ENCODE measurements around the gene ZNF662. TPM values are rescaled to one million over a fixed set of nuclear protein-coding genes. Genes with fewer than 3 reads are reported as not detected.

ZNF662 gene
- total RNA-seq, 1 donor from 2014 or later: 7.7 TPM

GRCh38 chr3:42891042-42891441 is 14.9 kb upstream of the ZNF662 start:
- intact Hi-C loops (cut with DNase I): no loop called here
- Histone ChIP-seq H3K36me3 (no peaks in the 10 kb centered on the region), H3K4me1 (no peaks in the 10 kb centered on the region), H3K9me3 (no peaks in the 10 kb centered on the region), H3K27ac (no peak overlapping the region), H3K27me3 (no peaks in the 10 kb centered on the region), H3K4me3 (no peak overlapping the region)
- DNase-seq (ENCODE audit: low spot score in 2 of 2): no peak
- TF ChIP-seq, protein P1, sequence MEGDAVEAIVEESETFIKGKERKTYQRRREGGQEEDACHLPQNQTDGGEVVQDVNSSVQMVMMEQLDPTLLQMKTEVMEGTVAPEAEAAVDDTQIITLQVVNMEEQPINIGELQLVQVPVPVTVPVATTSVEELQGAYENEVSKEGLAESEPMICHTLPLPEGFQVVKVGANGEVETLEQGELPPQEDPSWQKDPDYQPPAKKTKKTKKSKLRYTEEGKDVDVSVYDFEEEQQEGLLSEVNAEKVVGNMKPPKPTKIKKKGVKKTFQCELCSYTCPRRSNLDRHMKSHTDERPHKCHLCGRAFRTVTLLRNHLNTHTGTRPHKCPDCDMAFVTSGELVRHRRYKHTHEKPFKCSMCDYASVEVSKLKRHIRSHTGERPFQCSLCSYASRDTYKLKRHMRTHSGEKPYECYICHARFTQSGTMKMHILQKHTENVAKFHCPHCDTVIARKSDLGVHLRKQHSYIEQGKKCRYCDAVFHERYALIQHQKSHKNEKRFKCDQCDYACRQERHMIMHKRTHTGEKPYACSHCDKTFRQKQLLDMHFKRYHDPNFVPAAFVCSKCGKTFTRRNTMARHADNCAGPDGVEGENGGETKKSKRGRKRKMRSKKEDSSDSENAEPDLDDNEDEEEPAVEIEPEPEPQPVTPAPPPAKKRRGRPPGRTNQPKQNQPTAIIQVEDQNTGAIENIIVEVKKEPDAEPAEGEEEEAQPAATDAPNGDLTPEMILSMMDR (IDR thresholded peaks at IDR 0.05): no peak

DNA sequence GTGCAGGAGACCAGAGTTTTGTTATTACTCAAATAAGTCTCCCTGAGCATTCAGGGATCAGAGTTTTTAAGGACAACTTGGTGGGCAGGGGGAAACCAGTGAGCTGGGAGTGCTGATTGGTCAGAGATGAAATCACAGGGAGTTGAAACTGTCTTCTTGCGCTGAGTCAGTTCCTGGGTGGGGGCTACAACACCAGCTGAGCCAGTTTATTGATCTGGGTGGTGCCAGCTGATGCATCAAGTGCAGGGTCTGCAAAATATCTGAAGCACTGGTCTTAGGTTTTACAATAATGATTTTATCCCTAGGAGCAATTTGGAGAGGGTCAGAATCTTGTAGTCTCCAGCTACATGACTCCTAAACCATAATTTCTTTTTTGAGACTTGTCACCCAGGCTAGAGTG is 13.8 kb upstream of the ZNF662 start:
- H3K4me1 ChIP-seq: no peaks in the 10 kb centered on the region
- H3K9me3 ChIP-seq: no peaks in the 10 kb centered on the region
- H3K27ac ChIP-seq: no peak overlapping the region
- H3K4me3 ChIP-seq: no peak overlapping the region
- H3K27me3 ChIP-seq: no peaks in the 10 kb centered on the region
- intact Hi-C loops (cut with DNase I): no loop called here
- TF ChIP-seq, protein P1 (IDR thresholded peaks at IDR 0.05): no peak
- no peaks in the 10 kb centered on the region for H3K36me3 ChIP-seq
- DNase-seq (ENCODE audit: low spot score in 2 of 2): no peak

GRCh38 chr3:42892807-42893206 is 13.1 kb upstream of the ZNF662 start:
- Histone ChIP-seq H3K36me3 (no peaks in the 10 kb centered on the region), H3K4me1 (no peaks in the 10 kb centered on the region), H3K27me3 (no peaks in the 10 kb centered on the region), H3K4me3 (no peak overlapping the region), H3K27ac (no peak overlapping the region), H3K9me3 (no peaks in the 10 kb centered on the region)
- DNase-seq (ENCODE audit: low spot score in 2 of 2): no peak
- intact Hi-C loops (cut with DNase I): no loop called here
- TF ChIP-seq, protein P1 (IDR thresholded peaks at IDR 0.05): no peak

- no peak overlapping the region for H3K27ac ChIP-seq
- H3K27me3 ChIP-seq: no peaks in the 10 kb centered on the region
- DNase-seq (ENCODE audit: low spot score in 2 of 2): no peak
- H3K9me3 ChIP-seq: no peaks in the 10 kb centered on the region
- H3K4me3 ChIP-seq: no peak overlapping the region
- TF ChIP-seq, protein P1 (IDR thresholded peaks at IDR 0.05): no peak
- H3K4me1 ChIP-seq: no peaks in the 10 kb centered on the region
- no peaks in the 10 kb centered on the region for H3K36me3 ChIP-seq
- intact Hi-C loops (cut with DNase I): no loop called here
Measured at GRCh38 chr3:42894698-42895579, 11.0 kb upstream of the ZNF662 start.

DNA sequence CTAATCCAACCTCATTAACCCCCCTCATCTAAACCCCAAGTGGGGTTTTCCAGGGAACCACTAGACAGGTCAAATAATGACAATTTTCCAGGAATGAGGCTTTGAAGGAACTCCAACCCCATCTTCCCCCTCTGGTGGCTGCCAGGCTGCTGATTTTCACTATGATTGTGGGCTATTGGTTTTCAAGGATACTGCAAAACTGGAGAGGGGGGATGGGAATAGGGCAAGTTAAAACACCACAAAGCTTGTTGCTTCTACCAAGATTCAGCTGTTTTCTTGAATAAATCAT is 10.4 kb upstream of the ZNF662 start:
- Histone ChIP-seq H3K4me1 (no peaks in the 10 kb centered on the region), H3K27me3 (no peaks in the 10 kb centered on the region), H3K27ac (no peak overlapping the region), H3K9me3 (no peaks in the 10 kb centered on the region), H3K4me3 (no peak overlapping the region), H3K36me3 (no peaks in the 10 kb centered on the region)
- TF ChIP-seq, protein P1 (IDR thresholded peaks at IDR 0.05): no peak
- no peak for DNase-seq (ENCODE audit: low spot score in 2 of 2)
- intact Hi-C loops (cut with DNase I): no loop called here

All from ascending aorta (tissue), 2 donors.